ENCODE measurements around the gene PCSK2. TPM values are rescaled to one million over a fixed set of nuclear protein-coding genes. Genes with fewer than 3 reads are reported as not detected.

Gene PCSK2
- total RNA-seq, 1 experiment from 2014 or later = not detected

DNA sequence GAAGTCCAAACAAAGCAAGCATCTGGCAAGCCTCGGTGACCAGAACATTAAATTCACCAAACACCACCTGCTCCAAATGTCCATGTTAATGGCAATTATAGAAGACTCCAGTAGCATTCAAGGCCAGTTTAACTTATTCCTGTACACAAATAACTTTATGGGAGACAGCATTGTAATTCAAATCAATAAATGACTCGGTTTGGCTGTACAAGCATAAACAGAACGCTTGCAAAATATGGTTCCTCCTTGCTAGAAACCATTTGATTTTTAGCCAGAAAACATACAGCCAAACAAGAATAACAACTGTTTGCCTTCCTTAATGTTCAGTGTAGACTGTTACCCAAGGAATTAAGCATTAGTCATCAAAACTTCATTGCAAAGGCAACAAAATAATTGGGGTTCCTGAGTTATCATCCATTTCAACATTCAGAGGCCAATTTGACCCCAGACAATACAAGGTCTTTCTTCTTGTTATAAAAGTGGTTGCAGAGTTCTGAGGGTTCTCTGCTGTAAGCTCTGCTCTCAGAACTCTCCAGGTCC, 179.3 kb downstream of the PCSK2 start:
- CTCF ChIA-PET = no interaction called here
- Mint-ChIP-seq H3K4me1 (ENCODE audit: low read depth, unreplicated experiment) (no peaks in the 10 kb centered on the region), H3K4me3 (ENCODE audit: low read depth, unreplicated experiment) (no peak overlapping the region), H3K27me3 (ENCODE audit: unreplicated experiment) (peaks cover 36% of the 10 kb centered on the region), H3K36me3 (ENCODE audit: insufficient read depth, unreplicated experiment) (no peaks in the 10 kb centered on the region), H3K27ac (ENCODE audit: unreplicated experiment) (no peak overlapping the region), H3K9me3 (ENCODE audit: low read depth, unreplicated experiment) (no peaks in the 10 kb centered on the region)
- BruUV-seq (replicated peaks) = no TSS peak
- TF ChIP-seq, protein P1, sequence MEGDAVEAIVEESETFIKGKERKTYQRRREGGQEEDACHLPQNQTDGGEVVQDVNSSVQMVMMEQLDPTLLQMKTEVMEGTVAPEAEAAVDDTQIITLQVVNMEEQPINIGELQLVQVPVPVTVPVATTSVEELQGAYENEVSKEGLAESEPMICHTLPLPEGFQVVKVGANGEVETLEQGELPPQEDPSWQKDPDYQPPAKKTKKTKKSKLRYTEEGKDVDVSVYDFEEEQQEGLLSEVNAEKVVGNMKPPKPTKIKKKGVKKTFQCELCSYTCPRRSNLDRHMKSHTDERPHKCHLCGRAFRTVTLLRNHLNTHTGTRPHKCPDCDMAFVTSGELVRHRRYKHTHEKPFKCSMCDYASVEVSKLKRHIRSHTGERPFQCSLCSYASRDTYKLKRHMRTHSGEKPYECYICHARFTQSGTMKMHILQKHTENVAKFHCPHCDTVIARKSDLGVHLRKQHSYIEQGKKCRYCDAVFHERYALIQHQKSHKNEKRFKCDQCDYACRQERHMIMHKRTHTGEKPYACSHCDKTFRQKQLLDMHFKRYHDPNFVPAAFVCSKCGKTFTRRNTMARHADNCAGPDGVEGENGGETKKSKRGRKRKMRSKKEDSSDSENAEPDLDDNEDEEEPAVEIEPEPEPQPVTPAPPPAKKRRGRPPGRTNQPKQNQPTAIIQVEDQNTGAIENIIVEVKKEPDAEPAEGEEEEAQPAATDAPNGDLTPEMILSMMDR (IDR thresholded peaks at IDR 0.05; ENCODE audit: unreplicated experiment) = no peak
- no peak for DNase-seq
- intact Hi-C loops (cut with micrococcal nuclease; ENCODE audit: unreplicated experiment) = no loop called here

DNA sequence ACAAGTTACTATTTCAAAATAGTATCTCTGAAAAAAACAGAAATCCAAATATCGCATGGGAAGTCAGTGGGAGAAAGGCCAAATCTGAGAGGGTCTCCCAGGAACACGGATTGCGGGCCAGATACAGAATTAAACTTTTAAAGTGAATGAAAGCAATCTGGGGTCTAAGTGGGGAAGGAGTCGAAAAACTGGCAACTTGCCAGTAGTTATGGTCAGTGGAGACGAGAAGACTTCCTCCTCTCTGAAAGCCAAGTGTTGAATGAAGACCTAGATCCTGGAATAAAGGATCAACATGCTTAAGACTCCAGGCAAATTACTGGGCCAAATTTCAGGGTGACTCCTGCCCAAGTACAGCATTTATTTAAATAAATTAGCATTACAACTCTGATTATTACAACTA, 180.7 kb downstream of the PCSK2 start:
- intact Hi-C loops (cut with micrococcal nuclease; ENCODE audit: unreplicated experiment) = no loop called here
- CTCF ChIA-PET = no interaction called here
- no peaks in the 10 kb centered on the region for H3K4me1 Mint-ChIP-seq (ENCODE audit: low read depth, unreplicated experiment)

DNA sequence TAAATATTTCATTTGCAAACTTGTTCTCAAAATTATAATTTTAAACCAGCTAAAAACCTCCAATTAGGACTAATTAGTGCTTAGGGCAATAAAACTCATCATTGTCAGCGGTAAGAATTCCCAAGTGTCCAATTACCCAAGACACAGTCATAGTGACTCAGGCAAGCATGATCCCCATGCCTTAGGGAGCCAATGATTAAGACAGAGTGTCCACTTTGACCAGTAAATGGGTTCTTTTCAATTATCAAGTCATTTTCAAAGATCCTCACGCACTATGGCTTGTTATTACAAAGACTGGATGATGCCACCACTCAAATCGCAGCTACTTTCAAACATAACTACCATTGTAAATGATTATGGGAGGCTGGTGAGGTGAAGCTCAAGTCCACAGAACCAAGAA, 190.4 kb downstream of the PCSK2 start:
- H3K9me3 Mint-ChIP-seq (ENCODE audit: low read depth, unreplicated experiment) = no peaks in the 10 kb centered on the region
- H3K27ac Mint-ChIP-seq (ENCODE audit: unreplicated experiment) = no peak overlapping the region
- CTCF ChIA-PET = no interaction called here
- BruUV-seq (replicated peaks) = no TSS peak
- no peaks in the 10 kb centered on the region for H3K36me3 Mint-ChIP-seq (ENCODE audit: insufficient read depth, unreplicated experiment)
- peaks cover 18% of the 10 kb centered on the region for H3K27me3 Mint-ChIP-seq (ENCODE audit: unreplicated experiment)
- DNase-seq = no peak
- intact Hi-C loops (cut with micrococcal nuclease; ENCODE audit: unreplicated experiment) = no loop called here
- no peak overlapping the region for H3K4me3 Mint-ChIP-seq (ENCODE audit: low read depth, unreplicated experiment)
- no peaks in the 10 kb centered on the region for H3K4me1 Mint-ChIP-seq (ENCODE audit: low read depth, unreplicated experiment)
- TF ChIP-seq, protein P1 (IDR thresholded peaks at IDR 0.05; ENCODE audit: unreplicated experiment) = no peak

More for the DNA sequence above, 180.7 kb downstream of the PCSK2 start:
- BruUV-seq (replicated peaks) = no TSS peak
- Mint-ChIP-seq H3K36me3 (ENCODE audit: insufficient read depth, unreplicated experiment) (no peaks in the 10 kb centered on the region), H3K4me3 (ENCODE audit: low read depth, unreplicated experiment) (no peak overlapping the region), H3K27ac (ENCODE audit: unreplicated experiment) (no peak overlapping the region), H3K27me3 (ENCODE audit: unreplicated experiment) (peaks cover 45% of the 10 kb centered on the region), H3K9me3 (ENCODE audit: low read depth, unreplicated experiment) (no peaks in the 10 kb centered on the region)
- TF ChIP-seq, protein P1 (IDR thresholded peaks at IDR 0.05; ENCODE audit: unreplicated experiment) = no peak
- no peak for DNase-seq

DNA sequence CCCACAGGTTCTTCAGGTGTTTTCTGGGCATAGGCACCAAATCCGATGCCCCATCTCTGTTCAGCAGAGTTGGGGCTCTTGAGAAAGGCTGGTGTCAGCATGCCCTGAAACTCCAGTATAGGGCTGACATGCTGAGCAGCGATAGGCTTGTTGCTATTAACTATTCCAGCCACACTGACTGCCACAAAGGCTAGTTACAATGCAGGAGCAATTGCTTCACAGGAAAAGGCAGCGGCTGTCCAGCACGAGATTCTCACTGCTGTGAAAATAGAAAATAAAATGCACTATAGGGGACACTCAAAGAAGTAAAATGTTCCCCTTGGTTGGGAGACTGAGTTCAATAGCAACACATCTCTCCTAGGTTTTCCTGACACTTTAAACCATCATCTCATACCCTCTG, 191.9 kb downstream of the PCSK2 start:
- no peak for DNase-seq
- no peaks in the 10 kb centered on the region for H3K4me1 Mint-ChIP-seq (ENCODE audit: low read depth, unreplicated experiment)
- no peaks in the 10 kb centered on the region for H3K9me3 Mint-ChIP-seq (ENCODE audit: low read depth, unreplicated experiment)
- peaks cover 8% of the 10 kb centered on the region for H3K27me3 Mint-ChIP-seq (ENCODE audit: unreplicated experiment)
- no peaks in the 10 kb centered on the region for H3K36me3 Mint-ChIP-seq (ENCODE audit: insufficient read depth, unreplicated experiment)
- no peak overlapping the region for H3K27ac Mint-ChIP-seq (ENCODE audit: unreplicated experiment)
- no TSS peak for BruUV-seq (replicated peaks)
- H3K4me3 Mint-ChIP-seq (ENCODE audit: low read depth, unreplicated experiment) = no peak overlapping the region
- TF ChIP-seq, protein P1 (IDR thresholded peaks at IDR 0.05; ENCODE audit: unreplicated experiment) = no peak
- intact Hi-C loops (cut with micrococcal nuclease; ENCODE audit: unreplicated experiment) = no loop called here
- CTCF ChIA-PET = no interaction called here
